Activated CD4-positive, alpha-beta memory T cell treated with anti-CD3 and anti-CD28 coated beads for 36 hours (primary cell): ENCODE results near the gene H2AZ2. TPM values are rescaled to one million over a fixed set of nuclear protein-coding genes. Genes with fewer than 3 reads are reported as not detected.
"Not testable (repeated sequence)": the region's sequence is repeated elsewhere in the genome, so short reads cannot be mapped to it uniquely, and the experiment has no call there.

Experiments
- CTCF ChIA-PET: fragments of 350-600 bp; sonication (Branson Sonifier 250); formaldehyde crosslinking; loops from one replicate; lab custom pipeline; 2021; ENCODE audit warnings: antibody characterized with exemption, inconsistent platforms; lab: Charles Lee
- POLR2A ChIA-PET: fragments of 350-600 bp; sonication (Branson Sonifier 250); formaldehyde crosslinking; loops from one replicate; lab custom pipeline; 2021; ENCODE audit warnings: antibody characterized with exemption; lab: Charles Lee
- DNase-seq: peaks from one replicate; pipeline ENCODE4 v3.0.0-alpha.2; 2020
- H3K27ac Mint-ChIP-seq: one replicate; pipeline ENCODE4 v1.8.0; 2021; ENCODE audit warnings: mixed read lengths
- H3K27me3 Mint-ChIP-seq: one replicate; pipeline ENCODE4 v1.8.0; 2021; ENCODE audit warnings: mixed read lengths
- H3K36me3 Mint-ChIP-seq: one replicate; pipeline ENCODE4 v1.8.0; 2021; ENCODE audit warnings: mixed read lengths
- H3K4me1 Mint-ChIP-seq: one replicate; pipeline ENCODE4 v1.8.0; 2021; ENCODE audit warnings: low read depth, mixed read lengths
- H3K4me3 Mint-ChIP-seq: one replicate; pipeline ENCODE4 v1.8.0; 2021; ENCODE audit warnings: mild to moderate bottlenecking, mixed read lengths
- H3K9me3 Mint-ChIP-seq: one replicate; pipeline ENCODE4 v1.8.0; 2021; ENCODE audit warnings: mixed read lengths
- intact Hi-C: fragments of 100-400 bp; cut with micrococcal nuclease; formaldehyde crosslinking; loops from one replicate; pipeline ENCODE4 v1.15.1; 2023
- total RNA-seq, 2 experiments: library from RNA; stranded (reverse); gene quantifications; one replicate each; pipeline ENCODE4 v1.2.3, GENCODE V29; 2021

The H2AZ2 gene
- total RNA-seq, 2 experiments from 2014 or later: 299 to 307 TPM

- no peaks in the 10 kb centered on the region for H3K36me3 Mint-ChIP-seq
- H3K27ac Mint-ChIP-seq: no peak overlapping the region
- no peaks in the 10 kb centered on the region for H3K9me3 Mint-ChIP-seq
- ChIA-PET POLR2A (no interaction called here), CTCF (no interaction called here)
- DNase-seq: no peak
- peaks cover 4% of the 10 kb centered on the region for H3K4me1 Mint-ChIP-seq
- H3K4me3 Mint-ChIP-seq: no peak overlapping the region
- intact Hi-C loops: no loop called here
- H3K27me3 Mint-ChIP-seq: no peaks in the 10 kb centered on the region
These were observed 33.0 kb downstream of the H2AZ2 start for GRCh38 chr7:44814919-44815318.

- Mint-ChIP-seq H3K36me3 (no peaks in the 10 kb centered on the region), H3K4me3 (no peak overlapping the region), H3K27ac (no peak overlapping the region), H3K9me3 (no peaks in the 10 kb centered on the region), H3K27me3 (no peaks in the 10 kb centered on the region), H3K4me1 (peaks cover 4% of the 10 kb centered on the region)
- DNase-seq: no peak
- intact Hi-C loops: no loop called here
- ChIA-PET CTCF (no interaction called here), POLR2A (interaction anchor here (0.6 kb wide), 1 partner anchor 253 kb away, joined by 3 read pairs; no protein-coding TSS in a partner anchor)
These were observed 36.3 kb downstream of the H2AZ2 start for GRCh38 chr7:44811571-44811970.

DNA sequence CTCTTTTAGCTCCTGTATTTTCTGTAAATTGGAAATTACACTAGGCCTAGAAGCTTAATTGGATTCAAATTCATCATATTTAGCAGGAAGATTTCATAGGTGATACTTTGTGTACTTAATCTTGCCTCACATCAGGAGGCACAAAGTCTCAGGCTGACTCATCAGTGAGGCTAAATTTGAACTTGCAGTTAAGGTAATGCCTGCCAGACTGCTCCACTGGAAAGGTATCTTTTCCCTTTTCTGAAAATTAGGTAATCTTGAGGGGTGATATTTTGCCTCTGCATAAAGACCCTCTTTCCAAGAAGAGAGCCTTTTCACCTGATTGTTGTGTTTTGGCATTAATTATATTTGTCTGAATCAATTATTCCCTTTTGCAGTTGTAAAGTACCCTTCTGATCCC lies 36.8 kb downstream of the H2AZ2 start:
- POLR2A ChIA-PET: no interaction called here
- no peaks in the 10 kb centered on the region for H3K36me3 Mint-ChIP-seq
- no peaks in the 10 kb centered on the region for H3K9me3 Mint-ChIP-seq
- no peak for DNase-seq
- CTCF ChIA-PET: interaction anchor here (0.5 to 1.2 kb wide), 3 partner anchors 16 to 236 kb away, joined by 3 read pairs; no protein-coding TSS in a partner anchor
- H3K4me1 Mint-ChIP-seq: peaks cover 4% of the 10 kb centered on the region
- no peaks in the 10 kb centered on the region for H3K27me3 Mint-ChIP-seq
- intact Hi-C loops: no loop called here
- no peak overlapping the region for H3K27ac Mint-ChIP-seq
- no peak overlapping the region for H3K4me3 Mint-ChIP-seq

DNA sequence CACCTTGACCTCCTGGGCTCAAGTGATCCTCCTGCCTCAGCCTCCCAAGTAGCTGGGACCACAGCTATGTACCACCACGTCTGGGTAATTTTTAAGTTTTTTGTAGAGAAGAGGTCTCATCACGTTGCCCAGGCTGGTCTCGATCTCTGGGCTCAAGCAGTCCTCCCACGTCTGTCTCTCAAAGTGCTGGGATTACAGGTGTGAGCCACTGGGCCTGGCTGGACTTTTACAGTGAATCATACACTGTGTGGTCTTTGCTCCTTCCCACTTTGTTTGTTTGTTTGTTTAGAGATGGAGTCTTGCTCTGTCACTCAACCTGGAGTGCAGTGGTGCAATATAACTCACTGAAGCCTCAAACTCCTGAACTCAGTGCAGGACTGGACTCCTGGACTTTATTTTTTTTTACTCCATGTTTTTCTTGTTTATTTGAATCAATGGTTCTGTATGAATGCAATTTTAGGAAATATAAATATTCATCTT lies 38.9 kb downstream of the H2AZ2 start:
- DNase-seq: no peak
- H3K27me3 Mint-ChIP-seq: no peaks in the 10 kb centered on the region
- no peaks in the 10 kb centered on the region for H3K9me3 Mint-ChIP-seq
- ChIA-PET POLR2A (interaction anchor here (0.6 to 0.7 kb wide), 2 partner anchors 61 to 64 kb away, joined by 4 to 5 read pairs; no protein-coding TSS in a partner anchor), CTCF (no interaction called here)
- no peak overlapping the region for H3K4me3 Mint-ChIP-seq
- H3K4me1 Mint-ChIP-seq: peaks cover 4% of the 10 kb centered on the region
- H3K27ac Mint-ChIP-seq: no peak overlapping the region
- no peaks in the 10 kb centered on the region for H3K36me3 Mint-ChIP-seq
- intact Hi-C loops: no loop called here

GRCh38 chr7:44805950-44806349 lies 41.9 kb downstream of the H2AZ2 start:
- Mint-ChIP-seq H3K27me3 (no peaks in the 10 kb centered on the region), H3K4me1 (peaks cover 11% of the 10 kb centered on the region), H3K27ac (no peak overlapping the region), H3K9me3 (no peaks in the 10 kb centered on the region), H3K4me3 (no peak overlapping the region), H3K36me3 (peaks cover 20% of the 10 kb centered on the region)
- intact Hi-C loops: no loop called here
- DNase-seq: no peak
- CTCF ChIA-PET: no interaction called here
- POLR2A ChIA-PET: interaction anchor here (1.3 kb wide), 1 partner anchor 15 kb away, joined by 4 read pairs; no protein-coding TSS in a partner anchor

GRCh38 chr7:44803828-44804519 lies 43.9 kb downstream of the H2AZ2 start:
- H3K27me3 Mint-ChIP-seq, H3K9me3 Mint-ChIP-seq, intact Hi-C loops, H3K4me3 Mint-ChIP-seq, H3K27ac Mint-ChIP-seq, DNase-seq: not testable (repeated sequence)
- Mint-ChIP-seq H3K4me1 (peaks cover 23% of the 10 kb centered on the region), H3K36me3 (peaks cover 37% of the 10 kb centered on the region)
- ChIA-PET CTCF (interaction anchor here (0.6 kb wide), 1 partner anchor 115 kb away, joined by 3 read pairs; no protein-coding TSS in a partner anchor), POLR2A (interaction anchor here (0.6 to 1.8 kb wide), 6 partner anchors 22 to 336 kb away, joined by 3 to 8 read pairs (median 4); partner anchors contain the start of gene TMED4)

GRCh38 chr7:44802418-44803025 lies 45.4 kb downstream of the H2AZ2 start:
- no peak overlapping the region for H3K4me3 Mint-ChIP-seq
- peak overlapping the region; percentile 79 for H3K27ac Mint-ChIP-seq
- POLR2A ChIA-PET: interaction anchor here (0.7 to 0.9 kb wide), 2 partner anchors 45 to 163 kb away, joined by 3 to 4 read pairs; no protein-coding TSS in a partner anchor

DNA sequence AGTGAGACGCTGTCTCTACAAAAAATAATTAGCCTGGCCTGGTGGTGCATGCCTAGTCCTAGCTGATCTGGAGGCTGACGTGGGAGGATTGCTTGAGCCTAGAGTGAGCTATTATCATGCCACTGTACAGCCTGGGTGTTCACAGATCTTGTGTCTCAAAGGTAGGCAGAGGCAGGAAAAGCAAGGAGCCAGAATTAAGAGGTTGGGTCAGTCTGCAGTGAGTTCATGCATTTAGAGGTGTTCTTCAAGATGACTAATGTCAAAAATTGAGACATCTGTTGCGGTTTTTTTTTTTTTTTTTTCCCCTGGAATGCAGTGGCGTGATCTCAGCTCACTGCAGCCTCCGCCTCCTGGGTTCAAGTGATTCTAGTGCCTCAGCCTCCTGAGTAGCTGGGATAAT lies 46.0 kb downstream of the H2AZ2 start:
- Mint-ChIP-seq H3K4me1 (peaks cover 29% of the 10 kb centered on the region), H3K4me3 (peak overlapping the region; percentile 26), H3K27me3 (no peaks in the 10 kb centered on the region), H3K27ac (peak overlapping the region; percentile 79), H3K9me3 (no peaks in the 10 kb centered on the region), H3K36me3 (peaks cover 58% of the 10 kb centered on the region)
- no peak for DNase-seq
- POLR2A ChIA-PET: interaction anchor here (0.7 to 0.9 kb wide), 3 partner anchors 45 to 163 kb away, joined by 3 to 4 read pairs (median 4); no protein-coding TSS in a partner anchor
- intact Hi-C loops: no loop called here
- CTCF ChIA-PET: no interaction called here

More at GRCh38 chr7:44802418-44803025, 45.4 kb downstream of the H2AZ2 start:
- intact Hi-C loops: no loop called here
- Mint-ChIP-seq H3K4me1 (peaks cover 29% of the 10 kb centered on the region), H3K27me3 (no peaks in the 10 kb centered on the region), H3K36me3 (peaks cover 52% of the 10 kb centered on the region), H3K9me3 (no peaks in the 10 kb centered on the region)
- no peak for DNase-seq
- CTCF ChIA-PET: no interaction called here

GRCh38 chr7:44799939-44800338 lies 47.9 kb downstream of the H2AZ2 start:
- ChIA-PET CTCF (no interaction called here), POLR2A (interaction anchor here (0.6 to 3.9 kb wide), 4 partner anchors 24 to 756 kb away, joined by 3 to 15 read pairs (median 4); partner anchors contain the start of gene DBNL)
- no peak for DNase-seq
- intact Hi-C loops: loop anchor here (5.0 kb wide), 1 partner anchor 308 kb away; the partner anchor contains the start of gene NUDCD3
- H3K27me3 Mint-ChIP-seq: no peaks in the 10 kb centered on the region
- peaks cover 62% of the 10 kb centered on the region for H3K36me3 Mint-ChIP-seq
- H3K4me3 Mint-ChIP-seq: peak overlapping the region; percentile 13
- peak overlapping the region; percentile 72 for H3K27ac Mint-ChIP-seq
- no peaks in the 10 kb centered on the region for H3K9me3 Mint-ChIP-seq
- peaks cover 31% of the 10 kb centered on the region for H3K4me1 Mint-ChIP-seq

GRCh38 chr7:44798649-44799305 lies 49.1 kb downstream of the H2AZ2 start:
- intact Hi-C loops: loop anchor here (5.0 kb wide), 1 partner anchor 306 kb away; the partner anchor contains the start of gene NUDCD3
- Mint-ChIP-seq H3K4me3 (peak overlapping the region; percentile 97), H3K27ac (peak overlapping the region; percentile 99), H3K36me3 (peaks cover 62% of the 10 kb centered on the region), H3K4me1 (peaks cover 31% of the 10 kb centered on the region), H3K27me3 (no peaks in the 10 kb centered on the region), H3K9me3 (no peaks in the 10 kb centered on the region)
- DNase-seq: peak; percentile 25
- ChIA-PET POLR2A (interaction anchor here (0.6 to 3.9 kb wide), 24 partner anchors 12 to 673 kb away, joined by 3 to 34 read pairs (median 6); partner anchors contain the start of genes DDX56, H2AZ2, MYO1G and NUDCD3), CTCF (interaction anchor here (0.6 to 1.7 kb wide), 16 partner anchors 37 to 337 kb away, joined by 3 to 10 read pairs (median 4); partner anchors contain the start of gene H2AZ2)
